ENCODE results near the gene EEA1.

GRCh38 chr12:92729773-92730305, 199.3 kb downstream of the EEA1 start:
- TF ChIP-seq POLR2AphosphoS5 (IDR thresholded peaks at IDR 0.05; ENCODE audit: low read depth, low read length) = no peak
- TF ChIP-seq SIN3A (IDR thresholded peaks at IDR 0.05; ENCODE audit: borderline replicate concordance, insufficient read depth, low read length) = no peak
